Esophagus mucosa (tissue), 1 donor: ENCODE measurements around the gene PDIA6. TPM values are rescaled to one million over a fixed set of nuclear protein-coding genes. Genes with fewer than 3 reads are reported as not detected.

ENCODE experiments used
- ATAC-seq: fragments of 200-7000 bp; cut with Tn5 transposase; one replicate; pipeline ENCODE4 v1.9.1; 2020
- total RNA-seq: library from RNA; stranded (reverse); gene quantifications from one replicate; pipeline ENCODE4 v1.2.4, GENCODE V29; 2023
- donor health status: DM: yes; HTN: yes; CAD: no.

PDIA6 gene
- total RNA-seq, 1 donor from 2014 or later, result 90.4 TPM

DNA sequence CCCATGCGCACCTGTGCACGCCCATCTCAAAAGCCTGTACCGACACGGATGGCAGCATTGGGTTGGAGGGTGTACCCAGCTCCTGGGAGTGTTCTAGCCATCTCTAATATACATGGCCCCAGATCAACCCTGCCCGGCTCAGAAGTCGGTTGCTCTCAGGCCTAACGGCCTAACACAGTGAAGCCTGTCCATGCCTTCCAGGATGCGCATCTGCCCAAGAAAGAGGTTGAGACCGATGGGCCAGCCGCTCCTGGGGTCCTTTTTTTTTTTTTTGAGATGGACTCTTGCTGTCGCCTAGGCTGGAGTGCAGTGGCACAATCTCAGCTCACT, 32.1 kb downstream of the PDIA6 start:
- ATAC-seq, result no peak

- ATAC-seq, result no peak
Observed at GRCh38 chr2:10779776-10780490, 32.7 kb downstream of the PDIA6 start.

GRCh38 chr2:10778724-10779115, 33.9 kb downstream of the PDIA6 start:
- ATAC-seq, result no peak

DNA sequence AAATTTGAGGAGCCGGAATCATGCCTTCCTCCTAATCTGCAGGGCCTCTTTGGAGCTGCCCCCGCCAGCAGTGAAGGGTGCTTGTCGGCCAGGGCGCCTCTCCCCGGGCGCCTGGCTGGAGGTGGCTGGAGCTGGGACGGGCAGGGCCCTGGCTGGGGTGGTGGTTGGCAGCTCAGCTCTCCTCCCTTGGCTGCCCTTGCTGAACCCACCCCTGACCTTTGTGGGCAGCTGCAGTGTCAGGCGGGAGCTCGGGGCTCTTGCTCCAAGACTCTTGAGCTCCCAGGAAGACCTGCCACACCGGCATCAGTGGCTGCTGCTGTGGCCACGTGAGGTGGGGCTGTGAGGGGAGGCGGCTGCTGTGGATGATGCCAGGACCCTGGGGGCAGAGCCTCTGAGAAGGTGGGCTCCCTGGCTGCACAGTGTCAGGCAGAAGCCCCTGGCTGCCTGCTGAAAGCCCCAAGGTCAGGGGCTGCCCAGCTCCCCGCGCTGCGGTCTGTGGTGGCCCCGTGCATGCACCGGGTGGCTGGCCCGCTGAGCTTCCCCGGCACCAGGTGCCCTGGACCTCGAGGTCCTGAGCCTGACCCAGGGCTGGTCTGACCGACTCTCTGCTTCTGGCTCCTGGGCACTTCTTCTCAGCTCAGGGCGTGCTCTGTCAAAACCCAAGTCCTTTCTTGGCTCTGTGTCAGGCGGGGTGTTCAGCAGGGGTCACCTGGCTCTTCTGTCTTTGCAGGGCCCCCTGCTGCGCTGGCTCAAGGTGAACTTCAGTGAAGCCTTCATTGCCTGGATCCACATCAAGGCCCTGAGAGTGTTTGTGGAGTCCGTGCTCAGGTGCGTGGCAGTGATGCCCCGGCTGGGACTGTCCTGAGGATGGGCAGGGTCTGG, 34.5 kb downstream of the PDIA6 start:
- ATAC-seq, result no peak

- no peak for ATAC-seq
Observed at GRCh38 chr2:10777111-10777841, 35.3 kb downstream of the PDIA6 start.

GRCh38 chr2:10776231-10776977, 36.2 kb downstream of the PDIA6 start:
- peak; percentile 5 for ATAC-seq

DNA sequence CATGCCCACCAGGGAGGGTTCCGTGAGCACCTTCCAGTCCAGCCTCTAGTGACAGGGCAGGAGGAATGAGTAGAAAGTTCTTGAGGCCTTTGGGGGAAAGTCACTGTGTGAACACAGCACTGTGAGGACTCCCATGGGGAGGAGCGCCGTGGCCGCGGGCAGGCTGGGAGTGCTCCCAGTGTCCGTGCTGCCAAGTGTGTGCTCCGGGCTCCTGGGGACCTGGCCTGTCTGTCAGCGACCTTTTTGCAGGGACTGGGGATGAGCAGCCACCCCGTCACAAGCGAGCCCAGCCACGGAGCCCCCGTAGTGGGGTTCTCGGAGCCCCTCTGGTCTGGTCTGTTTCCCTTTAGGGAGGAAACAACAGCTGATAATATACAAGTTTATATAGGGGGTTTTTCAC, 36.8 kb downstream of the PDIA6 start:
- no peak for ATAC-seq

DNA sequence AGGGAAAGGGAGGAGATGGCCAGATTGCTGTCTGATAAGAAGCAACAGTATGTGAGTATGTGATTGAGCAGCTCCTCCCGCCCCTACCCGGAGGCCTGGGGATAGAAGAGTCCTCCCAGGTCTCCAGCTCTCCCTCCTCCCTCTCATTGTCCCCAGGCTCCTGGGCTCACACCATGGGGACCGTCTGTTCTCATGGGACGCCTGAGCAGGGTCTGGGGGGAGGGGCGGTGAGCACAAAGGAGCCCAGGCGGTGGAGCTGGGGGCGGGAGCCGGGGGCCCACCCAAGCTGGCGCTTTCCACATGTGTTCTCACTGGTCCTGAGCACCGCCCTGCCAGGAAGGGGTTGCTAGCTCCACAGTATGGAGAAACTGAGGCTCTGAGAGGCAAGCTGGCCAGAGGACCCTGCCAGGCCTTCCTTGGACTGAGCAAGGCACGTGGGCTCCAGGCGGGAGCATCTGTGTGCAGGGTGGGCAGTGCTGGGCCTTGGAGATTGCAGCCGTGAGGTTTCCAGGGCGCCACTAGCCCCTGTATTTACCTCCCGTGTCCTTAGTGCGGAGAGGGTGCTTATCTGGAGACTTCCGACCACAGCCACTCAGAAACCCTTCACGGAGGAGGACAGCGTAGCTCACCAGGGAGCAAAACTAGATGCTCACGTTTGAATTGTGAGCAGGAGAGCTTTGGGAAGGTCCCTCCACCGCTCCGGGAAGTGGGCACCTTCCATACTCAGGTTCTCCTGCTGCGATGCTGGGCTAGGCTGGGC, 37.4 kb downstream of the PDIA6 start:
- no peak for ATAC-seq

- no peak for ATAC-seq
Observed at GRCh38 chr2:10774394-10774793, 38.2 kb downstream of the PDIA6 start.

DNA sequence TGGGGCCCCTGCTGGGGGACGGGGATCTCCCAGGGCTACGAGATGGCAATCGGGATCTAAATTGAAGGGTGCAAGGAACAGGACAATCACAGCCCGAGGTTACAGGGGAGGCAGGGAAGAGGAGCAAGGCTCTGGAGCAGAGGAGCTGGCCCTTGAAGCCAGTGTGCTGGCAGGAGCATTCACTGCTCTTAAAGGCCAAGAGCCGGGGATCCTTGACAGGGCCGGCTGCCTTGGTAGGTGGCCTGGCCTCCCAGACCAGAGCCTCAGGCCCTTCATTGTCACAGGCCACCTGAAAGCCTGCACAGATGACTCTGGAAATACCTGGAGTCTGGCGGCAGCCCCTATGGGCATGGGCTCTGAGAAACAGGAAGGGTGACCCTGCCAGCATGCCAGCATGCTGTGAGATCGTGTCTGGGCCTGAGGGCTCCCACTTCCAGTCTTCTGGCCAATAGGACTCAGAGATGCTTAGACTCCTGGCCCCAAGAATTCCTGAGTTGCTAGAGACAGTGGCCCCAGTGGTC, 38.7 kb downstream of the PDIA6 start:
- peak; percentile 24 for ATAC-seq

DNA sequence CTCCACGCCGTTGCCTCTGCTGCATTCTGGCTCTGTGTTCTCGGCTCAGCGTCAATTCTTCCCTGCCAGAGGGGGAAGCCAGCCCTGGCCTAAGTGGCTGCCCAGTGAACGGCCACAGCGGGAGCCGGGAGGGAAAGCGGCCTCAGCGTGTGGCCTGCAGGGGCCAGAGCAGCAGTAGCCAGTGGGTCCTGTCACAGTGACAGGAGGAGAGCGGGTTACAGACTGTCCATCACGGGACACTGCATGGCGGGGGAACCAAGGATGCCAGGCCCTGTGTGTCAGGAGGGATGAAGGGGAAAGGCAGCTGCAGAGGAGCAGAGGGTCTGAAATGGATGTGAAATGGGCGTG, 39.7 kb downstream of the PDIA6 start:
- ATAC-seq, result no peak

DNA sequence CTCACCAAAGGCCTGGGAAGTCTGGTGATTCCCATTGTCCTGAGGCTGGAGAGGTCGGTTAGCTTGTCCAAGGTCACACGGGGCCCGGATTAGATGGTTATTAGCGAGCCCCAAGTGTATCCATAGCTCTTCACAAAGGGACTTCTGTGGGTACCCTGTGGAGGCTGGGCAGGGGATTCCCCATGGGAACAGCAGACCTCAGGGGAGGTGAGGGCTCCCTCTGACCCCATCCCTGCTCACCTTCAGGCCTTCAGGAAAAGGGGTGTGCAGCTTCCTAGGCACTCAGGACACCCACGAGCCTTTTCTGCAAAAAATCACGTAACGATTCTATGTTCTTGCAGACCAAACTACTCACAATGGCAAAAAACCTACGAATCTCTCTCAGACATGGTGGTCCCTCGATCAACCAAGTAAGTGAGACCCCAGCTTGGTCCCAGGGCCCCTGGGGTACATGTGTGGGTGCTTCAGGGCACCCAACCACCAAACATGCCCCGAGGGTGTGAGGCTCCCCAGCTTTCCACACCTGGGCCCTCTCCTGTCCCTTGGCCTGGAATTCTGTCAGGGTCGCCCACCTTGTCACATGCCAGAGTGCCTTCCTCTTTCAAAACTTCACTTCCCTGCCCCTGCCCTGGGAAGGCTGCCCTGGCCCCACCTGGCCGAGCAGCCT, 40.3 kb downstream of the PDIA6 start:
- no peak for ATAC-seq

DNA sequence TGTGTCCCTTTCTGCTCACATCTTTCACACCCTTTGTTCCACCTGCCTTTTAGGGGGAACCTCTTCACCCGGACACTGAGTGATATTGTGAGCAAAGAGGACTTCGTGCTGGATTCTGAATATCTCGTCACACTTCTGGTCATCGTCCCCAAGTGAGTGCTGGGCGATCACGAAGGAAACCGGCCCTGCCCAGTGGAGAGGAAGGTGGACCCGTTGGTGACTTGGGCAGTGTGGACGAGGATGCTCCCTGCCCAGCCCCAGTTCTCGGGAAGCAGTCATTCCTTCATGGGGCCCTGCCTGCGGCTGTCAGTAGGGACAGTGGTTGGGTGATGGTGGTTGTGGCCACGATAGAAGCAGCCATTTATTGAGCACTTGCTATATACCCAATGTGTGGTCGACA, 40.8 kb downstream of the PDIA6 start:
- no peak for ATAC-seq

DNA sequence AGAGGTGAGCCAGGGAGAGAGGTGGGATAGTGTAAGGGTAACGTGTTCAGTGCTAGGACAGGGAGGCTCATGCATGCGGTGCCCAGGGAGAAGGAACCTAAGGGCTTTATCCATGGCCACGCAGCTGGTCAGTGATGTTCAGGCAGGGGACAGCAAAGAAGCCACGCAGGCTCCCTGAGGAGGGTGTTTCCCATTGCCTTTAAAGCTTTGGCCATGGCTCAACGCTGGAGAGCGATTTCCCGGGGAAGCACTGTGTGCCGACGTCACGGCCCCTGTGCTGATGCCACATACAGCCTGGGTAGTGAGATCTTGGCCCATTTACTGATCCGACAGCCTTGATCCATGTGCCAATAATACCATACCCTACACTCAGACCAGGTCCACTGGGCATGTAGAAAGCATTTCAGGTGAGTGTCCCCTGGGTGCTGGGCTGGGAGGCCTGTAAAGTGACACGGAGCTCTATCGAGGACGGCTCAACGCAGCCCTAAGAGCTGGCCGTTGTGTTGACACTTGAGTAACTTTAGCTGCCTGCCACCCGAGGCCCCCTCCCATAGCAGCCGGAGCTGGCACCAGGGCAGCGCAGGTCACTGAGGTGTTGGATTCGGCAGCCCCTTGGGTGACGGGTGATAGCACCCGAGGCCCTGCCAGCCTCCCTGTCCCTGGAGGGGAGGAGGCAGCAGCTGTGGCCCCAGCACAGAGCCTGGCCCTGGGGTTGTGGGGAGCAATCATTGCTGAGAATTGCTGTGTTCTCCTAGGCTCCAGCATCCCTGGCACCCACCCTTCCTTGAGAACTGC, 41.4 kb downstream of the PDIA6 start:
- ATAC-seq, result no peak

DNA sequence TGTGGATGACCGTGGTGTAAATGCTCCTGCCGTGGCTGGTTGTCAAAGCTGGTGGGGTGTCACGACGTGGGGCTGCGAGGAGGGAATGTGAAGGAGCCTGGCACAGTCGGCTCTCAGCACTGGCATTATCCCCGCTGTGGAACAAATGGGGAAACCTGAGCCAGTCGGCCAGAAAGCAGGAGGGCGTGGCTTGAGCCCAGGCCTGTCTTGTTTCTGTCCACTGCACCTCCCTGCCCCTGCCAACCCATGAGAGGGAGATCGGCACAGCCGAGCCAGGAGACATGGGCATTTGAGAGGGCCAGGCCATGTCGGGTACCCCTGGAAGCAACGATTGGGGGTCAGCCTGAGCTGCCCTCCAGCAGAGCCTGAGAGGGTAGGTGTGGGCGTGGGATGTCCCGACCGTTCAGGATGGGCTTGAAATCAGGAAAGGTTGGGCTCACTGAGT, 44.5 kb downstream of the PDIA6 start:
- ATAC-seq, result no peak

- no peak for ATAC-seq
Observed at GRCh38 chr2:10765914-10766313, 46.7 kb downstream of the PDIA6 start.

DNA sequence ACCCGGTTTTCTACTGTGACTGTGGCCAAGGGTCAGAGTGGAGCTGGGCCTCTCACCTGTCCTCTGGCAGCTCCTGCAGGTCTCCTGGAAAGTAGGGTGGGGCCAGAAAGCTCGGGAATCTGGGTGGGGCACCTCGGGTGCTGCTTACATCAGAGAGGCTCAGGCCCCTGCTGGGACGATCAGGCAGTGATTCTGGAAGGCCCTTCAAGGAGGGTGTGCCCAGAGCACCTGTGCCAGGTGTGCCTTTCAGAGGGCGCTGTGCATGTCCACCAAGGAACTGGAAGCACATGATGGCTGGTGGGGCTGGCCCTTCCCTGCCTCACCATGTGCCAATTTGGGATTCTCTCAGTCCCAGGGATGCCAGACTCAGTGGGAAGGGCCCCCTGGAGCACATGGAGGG, 47.1 kb downstream of the PDIA6 start:
- peak; percentile 34 for ATAC-seq

DNA sequence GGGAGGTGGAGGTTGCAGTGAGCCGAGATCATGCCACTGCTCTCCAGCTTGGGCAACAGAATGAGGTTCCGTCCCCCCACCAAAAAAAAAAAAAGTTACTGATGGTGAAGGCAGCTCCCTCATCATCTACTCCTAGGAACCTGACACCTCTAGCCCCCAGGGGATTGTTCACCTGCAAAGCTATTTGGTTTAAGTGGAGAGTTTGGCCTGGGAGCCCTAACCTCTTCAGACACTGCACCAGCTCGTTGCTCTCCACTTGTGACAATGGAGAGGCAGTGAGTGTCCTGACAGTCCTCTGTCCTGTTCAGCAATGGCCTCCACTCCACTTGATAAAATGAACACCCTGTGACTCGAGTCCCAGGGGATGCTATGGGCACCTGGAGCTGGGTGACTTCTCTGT, 47.7 kb downstream of the PDIA6 start:
- no peak for ATAC-seq

- no peak for ATAC-seq
Observed at GRCh38 chr2:10764096-10764785, 48.3 kb downstream of the PDIA6 start.

- no peak for ATAC-seq
Observed at GRCh38 chr2:10763461-10763800, 49.2 kb downstream of the PDIA6 start.
